Uterus (tissue), 2 donors: ENCODE data around the gene AKAP11.

Experiments used
- CTCF ChIP-seq, 4 experiments: fragments of 200-600 bp in 2 of 4; fragments of 450-650 bp in 2 of 4; sonication (generic) in 2 of 4; IDR thresholded peaks; one replicate each; pipeline ENCODE4 v1.5.1; 2016 to 2019; ENCODE audit warnings: antibody characterized with exemption in 4 of 4, mild to moderate bottlenecking in 2 of 4, moderate library complexity in 1 of 4
- POLR2A ChIP-seq, 2 donors: fragments of 450-650 bp; IDR thresholded peaks; one replicate each; pipeline ENCODE4 v1.6.1; 2016; ENCODE audit warnings: antibody characterized with exemption in 2 of 2, mild to moderate bottlenecking in 1 of 2, moderate library complexity in 1 of 2

DNA sequence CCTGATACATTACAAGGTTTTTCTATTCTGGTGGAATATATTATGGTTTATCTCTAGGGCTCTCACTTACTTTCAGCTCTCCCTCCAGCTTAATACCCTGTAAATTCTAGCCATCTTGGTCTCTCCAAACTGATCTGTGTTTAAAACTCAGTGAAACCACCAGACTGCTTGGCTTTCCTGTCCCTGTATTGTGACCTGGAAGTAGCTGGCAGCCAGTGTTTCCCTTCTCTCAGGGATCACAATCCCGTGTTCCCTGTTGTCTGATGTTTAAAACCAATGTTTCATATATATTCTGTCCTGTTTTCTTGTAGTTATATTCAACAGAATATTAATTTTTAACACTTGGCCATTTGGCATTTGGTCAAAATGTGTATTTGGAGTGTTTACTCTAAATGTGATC, 8.0 kb downstream of the AKAP11 start:
- TF ChIP-seq CTCF (IDR thresholded peaks at IDR 0.05) (no peak), POLR2A (IDR thresholded peaks at IDR 0.05) (no peak)
